Activated CD4-positive, alpha-beta T cell treated with anti-CD3 and anti-CD28 coated beads, Interleukin-2, amount 50 U/mL, for 16 hours (primary cell): Measurements from ENCODE around the gene PLEKHA8.

Experiments used
- DNase-seq: peaks from one replicate; pipeline ENCODE4 v3.0.0-alpha.2; 2020

Gene PLEKHA8, protein sequence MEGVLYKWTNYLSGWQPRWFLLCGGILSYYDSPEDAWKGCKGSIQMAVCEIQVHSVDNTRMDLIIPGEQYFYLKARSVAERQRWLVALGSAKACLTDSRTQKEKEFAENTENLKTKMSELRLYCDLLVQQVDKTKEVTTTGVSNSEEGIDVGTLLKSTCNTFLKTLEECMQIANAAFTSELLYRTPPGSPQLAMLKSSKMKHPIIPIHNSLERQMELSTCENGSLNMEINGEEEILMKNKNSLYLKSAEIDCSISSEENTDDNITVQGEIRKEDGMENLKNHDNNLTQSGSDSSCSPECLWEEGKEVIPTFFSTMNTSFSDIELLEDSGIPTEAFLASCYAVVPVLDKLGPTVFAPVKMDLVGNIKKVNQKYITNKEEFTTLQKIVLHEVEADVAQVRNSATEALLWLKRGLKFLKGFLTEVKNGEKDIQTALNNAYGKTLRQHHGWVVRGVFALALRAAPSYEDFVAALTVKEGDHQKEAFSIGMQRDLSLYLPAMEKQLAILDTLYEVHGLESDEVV

DNA sequence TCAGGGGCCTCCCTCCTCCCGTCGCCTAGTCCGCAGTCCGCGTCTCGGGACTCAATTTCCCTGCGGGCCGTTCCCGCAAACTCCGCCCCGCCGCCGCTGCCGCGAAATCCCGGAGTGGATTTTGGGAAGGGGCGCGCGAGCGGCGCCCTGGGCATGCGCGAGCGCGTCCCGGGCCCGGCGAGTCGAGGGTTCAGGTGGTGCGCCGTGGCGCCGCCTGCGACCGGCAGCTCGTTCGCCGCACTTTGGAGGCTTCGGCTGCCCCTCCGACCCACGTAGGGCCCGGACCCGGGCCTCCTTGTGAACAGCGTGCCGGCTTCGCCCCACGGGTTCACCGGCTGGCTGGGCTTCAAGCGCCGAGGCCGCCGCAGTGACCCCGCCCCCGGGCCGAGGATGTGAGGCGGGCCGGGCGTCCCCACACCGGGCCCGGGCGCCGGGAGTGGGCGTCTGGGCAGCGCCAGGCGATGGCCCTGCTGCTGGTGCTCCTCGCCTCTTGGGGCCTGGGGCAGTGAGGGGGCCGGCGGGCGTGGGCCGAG is at the start of gene PLEKHA8:
PLEKHA8 (plus strand) TSS at position 197 of the 533 bp plus-strand sequence. CDS start 351 bp downstream, outside the sequence.
- peak; percentile 91 for DNase-seq

DNA sequence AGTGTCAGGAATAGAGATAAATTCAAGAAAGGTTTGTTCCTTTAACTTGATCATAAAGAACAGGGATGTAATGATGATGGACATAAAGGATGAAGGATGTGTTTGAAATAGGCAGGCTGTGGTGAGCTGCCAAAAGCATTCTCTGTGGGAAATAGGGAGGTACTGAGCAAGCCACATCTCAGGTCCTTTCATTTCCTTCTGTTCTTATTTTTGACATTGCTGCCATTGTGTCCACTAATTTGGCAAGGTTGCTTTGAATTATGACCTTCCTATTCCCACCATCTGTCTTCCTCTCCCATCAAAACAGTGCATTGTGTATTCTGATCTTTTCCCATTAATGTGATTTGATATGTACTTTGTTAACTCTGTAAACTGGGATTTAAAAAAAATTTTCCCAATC is 48.1 kb upstream of the PLEKHA8 start:
- no peak for DNase-seq

DNA sequence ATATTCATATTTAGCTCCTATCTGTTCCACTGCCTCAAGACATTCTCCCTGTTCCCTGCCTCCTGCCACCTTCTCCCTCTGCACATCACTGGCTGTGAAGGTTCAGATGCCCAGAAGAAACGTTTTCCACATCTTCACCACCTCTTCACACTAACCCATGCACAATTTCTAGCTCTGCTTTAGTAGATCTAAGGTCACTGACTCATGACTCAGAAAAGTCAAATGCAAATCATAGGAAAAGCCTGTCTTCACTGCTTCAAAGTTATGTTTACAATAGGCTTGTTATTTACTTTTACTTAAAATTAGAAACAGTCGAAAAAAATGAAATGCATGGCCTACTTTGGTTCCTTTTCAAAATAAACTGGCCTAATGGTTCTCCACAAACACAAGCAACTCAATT is 41.1 kb upstream of the PLEKHA8 start:
- DNase-seq: no peak

DNA sequence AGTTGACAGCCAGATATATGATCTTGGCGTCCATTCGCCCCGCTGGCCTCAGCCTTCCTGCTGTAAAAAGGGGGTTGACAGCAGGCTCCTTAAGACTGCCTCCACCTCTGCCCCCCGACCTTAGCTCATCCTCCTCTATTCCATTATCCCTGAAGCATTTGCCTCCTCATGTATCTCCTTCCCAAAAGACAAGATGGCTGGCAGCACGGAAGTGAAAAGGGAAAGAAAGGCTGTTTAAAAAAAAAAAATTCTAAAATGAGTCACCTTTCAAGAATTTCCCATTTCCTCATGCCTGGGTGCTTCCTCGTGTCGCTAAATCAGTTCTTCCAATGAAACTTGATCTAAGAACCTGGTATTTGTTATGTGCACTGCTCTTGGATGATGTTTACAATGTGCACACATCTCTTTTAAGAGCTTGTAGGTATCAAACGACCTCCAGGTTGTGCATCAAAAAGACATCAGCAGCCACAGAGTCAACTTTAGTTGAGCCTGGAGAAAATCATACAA is 40.3 kb upstream of the PLEKHA8 start:
- no peak for DNase-seq

DNA sequence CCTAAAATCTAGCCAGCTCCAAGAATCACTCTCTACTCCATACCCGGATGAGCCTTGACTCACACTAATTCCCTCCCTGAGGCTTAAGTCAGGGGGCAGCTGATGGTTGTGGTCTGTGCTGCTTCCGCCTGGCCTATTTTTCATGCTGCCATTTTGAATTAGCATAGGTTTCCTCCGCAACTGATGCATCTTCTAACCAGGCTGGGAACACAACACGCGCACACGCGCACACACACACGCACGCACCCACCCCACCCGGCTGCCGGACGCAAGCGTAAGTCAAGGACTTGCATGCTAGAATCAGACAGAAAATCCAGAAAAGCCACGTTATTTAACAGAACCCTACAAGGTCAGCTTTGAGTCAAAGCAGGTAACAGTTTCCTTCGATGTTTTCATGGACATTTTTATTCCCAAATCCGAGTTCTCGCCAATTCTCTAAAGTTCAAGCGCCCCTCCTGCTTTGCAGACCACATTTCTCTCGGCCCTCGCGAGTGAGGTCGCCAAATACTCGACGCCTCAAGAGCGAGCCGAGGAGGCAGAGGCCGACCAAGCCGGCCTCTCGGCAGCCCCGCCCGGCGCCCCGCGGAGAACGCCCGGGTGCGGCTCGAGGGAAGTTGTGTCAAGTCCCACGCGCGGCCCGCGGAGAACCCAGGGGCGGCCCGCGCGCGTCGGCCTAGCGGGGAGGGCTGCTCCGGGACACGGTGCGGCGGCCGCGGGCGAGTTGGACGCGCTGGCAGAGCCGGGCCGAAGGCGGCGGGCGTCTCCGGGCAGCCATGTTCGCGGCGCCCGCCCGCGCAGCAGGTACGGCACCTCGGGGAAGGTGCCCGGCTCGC is 39.6 kb upstream of the PLEKHA8 start:
- DNase-seq: no peak

DNA sequence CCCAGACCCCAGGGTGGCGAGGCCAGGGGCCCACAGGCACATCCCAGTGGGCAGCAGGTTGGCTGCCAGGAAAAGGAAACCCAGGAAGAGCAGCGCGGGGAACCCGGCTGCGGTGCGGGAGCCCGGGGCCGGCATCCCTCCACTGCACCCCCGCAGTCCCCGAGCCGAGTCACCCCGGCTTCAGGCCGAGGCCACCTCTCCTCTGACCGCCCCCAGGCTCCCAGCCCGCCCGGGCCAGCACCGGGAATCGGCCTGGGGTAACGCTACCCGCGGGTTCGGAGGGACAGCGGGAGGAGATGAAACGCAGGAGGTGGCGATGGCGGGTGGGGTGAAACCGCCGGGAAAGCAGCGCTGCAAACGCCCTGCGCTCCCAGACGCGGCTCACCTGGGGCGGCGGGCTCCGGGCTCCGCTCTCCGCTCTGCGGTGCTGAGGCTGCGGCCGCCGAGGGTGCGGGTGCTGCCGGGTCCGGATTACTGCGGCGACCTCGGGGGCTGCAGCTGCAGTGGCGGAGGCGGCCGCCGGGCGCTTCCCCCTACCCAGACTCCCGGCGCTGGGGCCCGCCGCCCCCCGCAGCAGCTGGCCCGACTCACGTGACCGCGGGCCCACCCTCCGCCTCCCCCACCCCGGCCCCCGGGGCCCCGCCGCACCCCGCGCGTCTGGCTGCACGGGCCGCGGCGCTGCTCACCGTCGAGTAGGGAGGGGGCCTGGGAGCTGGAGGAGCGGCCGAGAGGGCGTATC is 38.8 kb upstream of the PLEKHA8 start, which contains the start of gene SCRN1:
SCRN1 (minus strand) TSS at position 545 of the 739 bp plus-strand sequence. CDS start 20,734 bp downstream, outside the sequence.
- no peak for DNase-seq

DNA sequence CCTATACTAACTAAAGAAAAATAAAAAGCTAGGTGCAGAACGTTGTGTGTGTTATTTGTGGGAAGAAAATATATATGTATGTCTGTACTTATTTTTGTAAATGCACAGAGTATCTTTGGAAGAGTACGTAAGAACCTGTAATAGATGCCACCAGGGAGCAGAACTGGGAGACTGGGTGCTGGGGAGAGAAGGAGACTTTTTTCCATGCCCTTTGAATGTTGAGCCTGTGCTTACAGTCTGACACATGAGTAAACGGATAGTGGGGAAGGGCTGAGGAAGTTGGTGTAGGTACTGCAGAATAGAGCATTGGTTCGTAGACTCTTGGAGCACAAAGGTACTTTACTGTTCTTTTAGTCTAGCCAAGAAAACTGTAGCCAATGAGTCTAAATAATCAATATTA is 37.3 kb upstream of the PLEKHA8 start:
- DNase-seq: no peak

DNA sequence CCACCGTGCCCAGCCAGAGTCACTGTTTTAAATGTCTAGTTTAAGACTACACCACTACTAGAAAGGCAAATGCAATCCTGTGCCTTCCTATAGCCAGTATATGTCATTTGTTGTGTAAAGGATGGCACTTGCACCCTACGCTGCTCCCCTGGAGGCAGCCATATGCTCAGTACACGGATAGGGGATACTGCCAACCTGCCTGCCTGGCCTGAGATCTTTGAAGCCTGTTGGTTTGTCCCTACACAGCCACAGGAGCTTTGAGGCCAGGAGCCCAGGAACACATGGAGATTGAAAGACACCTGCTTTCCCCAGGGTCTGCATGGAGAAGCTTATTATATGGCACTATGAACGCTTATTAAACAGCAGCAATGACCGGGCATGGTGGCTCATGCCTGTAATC is 36.3 kb upstream of the PLEKHA8 start:
- DNase-seq: no peak

DNA sequence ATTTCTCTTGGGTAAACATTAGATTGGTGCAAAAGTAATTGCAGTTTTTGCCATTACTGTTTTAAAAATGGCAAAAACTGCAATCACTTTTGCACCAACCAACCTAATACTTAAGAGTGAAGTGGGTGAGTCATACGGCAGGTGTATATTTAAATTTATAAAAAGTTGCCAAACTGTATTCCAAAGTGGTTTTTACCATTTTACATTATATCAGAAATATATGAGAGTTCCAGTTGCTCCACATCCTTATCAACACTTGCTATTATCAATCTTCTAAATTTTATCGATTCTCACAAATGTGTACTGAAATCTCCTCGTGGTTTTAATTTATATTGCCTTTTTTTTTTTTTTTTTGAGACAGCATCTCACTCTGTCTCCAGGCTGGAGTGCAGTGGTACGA is 35.1 kb upstream of the PLEKHA8 start:
- no peak for DNase-seq

DNA sequence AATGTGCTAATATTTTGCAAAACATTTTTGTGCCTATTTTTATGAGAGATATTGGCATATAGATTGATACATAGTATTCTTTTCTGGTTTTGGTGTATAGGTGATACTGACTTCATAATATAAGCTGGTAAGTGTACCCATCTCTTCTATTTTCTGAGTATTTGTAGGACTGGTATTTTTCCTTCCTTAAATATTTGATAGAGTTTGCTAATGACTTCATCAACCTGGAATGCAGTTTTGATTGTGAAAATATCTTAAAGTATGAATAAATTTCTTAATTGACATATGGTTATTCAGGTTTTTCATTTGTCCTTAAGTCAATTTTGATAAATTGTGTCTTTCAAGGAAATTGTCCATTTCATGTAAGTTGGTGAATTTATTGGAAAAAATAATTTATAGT is 32.6 kb upstream of the PLEKHA8 start:
- no peak for DNase-seq

DNA sequence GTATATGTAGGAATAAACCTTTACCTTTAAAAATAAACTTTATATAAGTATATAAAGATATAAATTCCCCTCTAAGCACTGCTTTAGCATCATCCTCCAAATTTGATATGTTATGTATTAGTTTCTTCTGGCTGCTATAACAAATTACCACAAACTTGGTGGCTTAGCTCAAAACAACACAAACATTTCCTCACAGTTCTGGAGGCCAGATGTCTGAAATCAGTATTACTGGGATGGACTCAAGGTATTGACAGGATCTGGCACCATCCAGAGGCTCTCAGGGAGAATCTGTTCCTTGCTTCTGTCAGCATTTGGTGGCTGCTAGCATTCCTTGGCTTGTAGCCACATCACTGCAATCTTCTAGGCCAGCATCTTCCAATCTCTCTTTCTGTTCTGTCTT is 31.9 kb upstream of the PLEKHA8 start:
- DNase-seq: no peak

DNA sequence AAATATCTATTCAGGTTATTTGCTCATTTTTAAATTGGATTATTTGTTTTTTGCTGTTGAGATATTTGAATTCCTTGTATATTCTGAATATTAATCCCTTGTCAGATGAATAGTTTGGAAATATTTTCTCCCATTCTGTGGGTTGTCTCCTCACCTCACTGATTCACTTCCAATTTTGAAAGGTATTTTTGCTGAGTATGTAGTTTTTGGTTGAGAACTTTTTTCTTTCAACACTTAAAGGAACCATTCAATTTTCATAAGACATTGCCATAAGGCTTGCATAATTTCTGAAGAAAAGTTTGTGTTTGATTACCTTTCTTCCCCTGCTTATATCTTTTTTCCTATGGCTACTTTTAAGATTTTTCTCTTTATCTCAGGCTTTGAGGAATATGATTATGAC is 29.7 kb upstream of the PLEKHA8 start:
- no peak for DNase-seq

DNA sequence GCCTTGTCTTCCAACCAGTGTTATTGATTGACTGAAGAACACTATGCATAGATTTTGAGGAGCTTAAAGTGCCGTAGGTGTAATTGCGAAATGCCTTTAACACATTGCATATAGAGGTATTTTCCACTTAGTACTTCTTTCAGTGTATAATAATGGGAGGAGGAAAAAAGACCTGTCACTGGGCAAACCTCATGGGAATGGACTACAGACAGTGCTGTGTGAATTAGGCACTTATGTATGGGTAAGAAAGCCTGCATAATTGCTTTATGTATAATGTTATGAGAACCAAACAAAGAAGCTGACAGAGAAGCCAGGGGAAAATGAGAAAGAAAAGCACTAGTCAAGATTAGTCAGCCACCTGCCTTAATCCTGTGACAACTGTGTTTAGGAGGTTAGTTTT is 26.2 kb upstream of the PLEKHA8 start:
- DNase-seq: no peak

DNA sequence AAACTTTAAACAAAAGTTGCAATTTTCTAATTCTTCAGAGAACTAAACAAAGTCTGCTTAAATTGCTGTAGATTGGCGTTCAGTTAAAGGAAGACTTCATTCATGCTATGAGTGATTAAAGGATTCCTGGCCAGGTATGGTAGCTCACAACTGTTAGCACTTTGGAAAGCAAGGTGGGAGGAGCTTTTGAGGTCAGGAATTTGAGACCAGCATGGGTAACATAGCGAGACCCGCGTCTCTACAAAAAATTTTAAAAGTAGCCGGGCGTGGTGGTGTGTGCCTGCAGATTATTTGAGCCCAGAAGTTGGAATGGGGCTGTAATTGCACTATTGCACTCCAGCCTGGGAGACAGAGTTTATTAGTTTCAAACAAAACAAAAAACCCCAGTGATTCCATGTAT is 25.1 kb upstream of the PLEKHA8 start:
- no peak for DNase-seq

DNA sequence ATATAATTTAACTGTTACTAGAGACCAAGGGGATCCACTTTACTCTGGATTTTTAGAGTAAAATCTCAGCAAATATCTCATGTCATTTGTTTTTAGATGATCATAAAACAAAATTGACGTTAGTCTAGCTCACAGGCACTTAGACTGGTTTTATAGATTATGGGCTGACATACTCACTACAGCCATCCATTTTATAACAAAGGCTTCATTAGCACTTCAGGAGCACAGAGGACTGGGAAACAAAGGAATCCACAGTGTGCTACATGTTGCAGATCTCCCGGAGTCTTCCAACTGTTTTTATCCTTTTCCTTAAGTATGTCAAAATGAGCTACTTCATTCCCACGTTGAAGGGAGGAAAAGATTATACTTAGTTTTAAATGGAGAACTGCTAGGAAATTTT is 22.7 kb upstream of the PLEKHA8 start:
- DNase-seq: no peak

DNA sequence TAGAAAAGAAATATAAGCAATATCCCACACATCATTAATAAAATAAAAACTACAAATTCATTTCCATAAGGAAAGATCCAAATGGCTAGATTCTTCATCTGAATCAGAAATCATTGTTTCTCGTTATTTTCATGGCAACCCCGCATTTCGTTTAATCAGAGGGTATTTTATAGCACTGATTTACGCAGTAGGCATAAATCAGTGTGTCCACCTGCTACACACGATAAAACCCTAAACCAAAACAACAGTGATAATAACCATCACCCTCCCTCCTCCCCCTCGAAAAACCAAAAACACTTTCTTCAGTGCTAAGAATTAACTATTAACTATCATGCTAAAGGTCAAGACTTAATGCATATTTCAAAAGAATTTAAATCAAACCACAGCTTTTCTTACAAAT is 18.2 kb upstream of the PLEKHA8 start:
- DNase-seq: no peak

DNA sequence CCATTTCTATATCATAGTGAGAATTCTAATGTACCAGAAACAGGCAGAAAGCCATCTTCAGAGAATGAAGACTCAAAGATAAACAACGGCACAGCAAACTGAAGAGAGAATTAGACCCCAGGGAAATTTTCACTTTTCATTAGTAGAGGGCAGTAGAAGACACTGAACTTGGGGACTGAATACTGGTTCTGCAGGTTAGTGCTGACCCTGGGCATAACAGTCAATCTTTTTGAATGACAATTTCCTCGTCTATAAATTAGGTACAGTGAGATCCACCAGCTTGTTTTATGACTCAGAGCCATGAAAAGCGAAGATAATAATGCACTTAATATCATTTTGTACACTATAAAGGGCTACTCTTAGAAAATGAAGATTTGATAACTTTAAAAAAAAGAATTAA is 15.5 kb upstream of the PLEKHA8 start:
- DNase-seq: no peak

DNA sequence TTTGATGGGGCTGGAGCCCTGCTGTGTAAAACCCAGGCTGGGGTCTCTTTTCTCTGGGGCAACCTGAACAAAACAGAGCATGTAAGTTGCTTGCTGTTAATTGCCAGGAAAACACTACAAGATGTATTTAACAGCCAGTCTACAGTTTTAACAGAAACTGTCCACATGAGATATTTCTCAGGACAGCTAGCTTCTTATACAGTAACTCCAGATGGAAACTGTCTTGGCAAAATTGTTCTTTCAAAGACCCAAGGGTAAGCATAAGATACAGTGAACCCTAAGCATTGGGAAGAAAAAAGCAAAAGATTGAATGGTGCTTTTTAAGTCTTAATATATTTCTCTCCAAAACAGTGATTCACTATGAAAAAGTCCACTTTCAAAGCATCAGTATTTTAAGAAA is 9.8 kb upstream of the PLEKHA8 start:
- no peak for DNase-seq

DNA sequence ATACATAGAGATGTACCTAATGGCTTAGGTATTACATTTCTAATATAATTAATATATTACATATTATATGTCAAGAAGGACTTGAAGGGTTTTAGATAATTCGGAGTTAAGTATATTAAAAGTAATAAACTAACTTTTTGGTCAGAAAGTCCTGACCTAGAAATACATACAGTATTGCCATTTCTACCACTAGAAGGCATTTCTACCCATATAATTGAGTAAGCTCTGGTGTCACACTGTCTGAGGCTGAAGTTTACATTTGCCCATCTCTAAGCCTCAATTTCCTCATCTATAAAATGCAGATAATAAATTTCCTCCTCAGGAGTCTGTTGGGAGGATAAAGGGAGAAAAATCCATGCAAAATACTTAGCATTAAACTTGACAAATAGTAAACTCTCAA is 8.8 kb upstream of the PLEKHA8 start:
- DNase-seq: no peak

DNA sequence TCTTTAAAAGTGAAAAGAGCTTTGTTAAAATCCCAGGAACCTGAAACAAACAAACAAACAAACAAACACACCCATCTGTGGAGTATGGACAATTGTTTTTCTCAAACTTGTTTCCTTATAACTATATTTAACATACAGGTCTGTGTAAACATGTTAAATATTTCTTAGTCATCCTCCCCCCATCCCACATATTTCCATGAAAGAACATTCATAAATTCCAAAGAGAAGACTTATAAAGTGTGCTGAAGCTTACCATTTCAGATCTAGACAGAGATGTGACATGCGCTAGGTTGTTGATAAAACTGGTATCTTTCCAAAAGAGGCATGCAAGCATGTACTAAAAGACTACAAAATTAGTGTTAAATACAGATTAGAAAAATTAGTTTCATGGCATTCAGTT is 8.3 kb upstream of the PLEKHA8 start:
- DNase-seq: no peak

DNA sequence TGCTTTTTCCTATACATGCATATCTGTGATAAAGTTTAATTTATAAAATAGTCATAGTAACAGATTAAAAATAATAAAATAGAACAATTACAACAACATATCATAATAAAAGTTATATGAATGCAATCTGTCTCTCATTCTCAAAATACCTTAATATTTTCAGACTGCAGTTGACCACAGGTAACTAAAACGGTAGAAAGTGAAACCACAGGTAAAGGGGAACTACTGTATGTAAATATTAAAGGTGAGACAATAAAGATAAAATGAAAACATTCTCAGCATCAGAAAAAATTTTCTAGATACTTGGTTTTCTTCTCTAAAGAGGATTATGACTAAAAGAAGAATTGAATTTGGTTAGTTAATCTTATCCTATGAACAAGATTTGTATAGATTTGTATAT is 7.7 kb upstream of the PLEKHA8 start:
- DNase-seq: no peak

DNA sequence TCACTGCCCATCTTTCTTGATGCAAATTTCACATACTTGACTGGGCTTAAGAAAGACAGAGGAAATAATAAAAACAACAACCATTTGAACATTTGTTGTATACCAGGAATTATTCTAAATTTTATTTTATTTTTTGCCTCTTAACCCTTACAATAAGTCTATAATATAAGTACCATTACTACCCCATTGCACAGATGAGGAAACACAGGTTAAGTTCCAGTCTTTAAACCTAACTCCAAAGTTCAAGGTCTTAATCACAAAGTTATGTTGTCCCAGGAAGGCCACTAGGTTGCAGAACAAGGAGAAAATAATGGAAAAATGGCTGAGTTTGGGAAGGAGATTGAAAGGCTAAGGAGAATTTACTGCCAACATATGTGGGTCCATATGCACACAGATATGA is 5.2 kb upstream of the PLEKHA8 start:
- no peak for DNase-seq

DNA sequence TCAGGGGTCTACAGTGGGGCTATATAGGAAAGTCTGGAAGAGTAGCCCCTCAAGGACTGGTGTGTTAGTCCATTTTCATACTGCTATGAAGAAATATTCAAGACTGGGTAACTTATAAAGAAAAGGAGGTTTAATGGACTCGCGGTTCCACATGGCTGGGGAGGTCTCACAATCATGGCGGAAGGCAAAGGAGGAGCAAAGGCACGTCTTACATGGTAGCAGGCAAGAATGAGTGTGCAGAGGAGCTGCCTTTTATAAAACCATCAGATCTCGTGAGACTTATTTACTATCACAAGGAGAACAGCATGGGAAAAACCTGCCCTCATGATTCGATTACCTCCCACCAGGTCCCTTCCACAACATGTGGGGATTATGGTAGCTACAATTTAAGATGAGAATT is 4.7 kb upstream of the PLEKHA8 start:
- DNase-seq: no peak
